UCSD-AML1 (cell line): ENCODE data around the gene CYBA.

ENCODE experiments used
- DNase-seq: peaks from one replicate; lab custom pipeline; 2025; ENCODE audit not compliant: unreplicated experiment; lab: John Stamatoyannopoulos, UW

Gene CYBA

GRCh38 chr16:88662843-88663606 is 12.2 kb upstream of the CYBA start, which contains the start of gene MVD:
TSS of gene MVD (minus strand) at chr16:88663091. CDS start at chr16:88663080, 11 bp downstream.
- DNase-seq: peak; percentile 98

GRCh38 chr16:88662222-88662842 is 11.5 kb upstream of the CYBA start:
- no peak for DNase-seq

GRCh38 chr16:88661468-88661867 is 10.6 kb upstream of the CYBA start:
- no peak for DNase-seq

- no peak for DNase-seq
These were observed 8.3 kb upstream of the CYBA start for GRCh38 chr16:88659160-88659559.

- no peak for DNase-seq
These were observed 7.9 kb upstream of the CYBA start for GRCh38 chr16:88658714-88659113.

- no peak for DNase-seq
These were observed 6.5 kb upstream of the CYBA start for GRCh38 chr16:88657371-88657770.

- DNase-seq: no peak
These were observed 5.6 kb upstream of the CYBA start for GRCh38 chr16:88656291-88656980.

GRCh38 chr16:88655733-88656281 is 5.0 kb upstream of the CYBA start:
- DNase-seq: no peak

- no peak for DNase-seq
These were observed 4.3 kb upstream of the CYBA start for GRCh38 chr16:88655053-88655732.

GRCh38 chr16:88654363-88655052 is 3.7 kb upstream of the CYBA start:
- DNase-seq: no peak

GRCh38 chr16:88653596-88654362 is 2.9 kb upstream of the CYBA start:
- DNase-seq: no peak

GRCh38 chr16:88653101-88653500 is 2.2 kb upstream of the CYBA start:
- DNase-seq: no peak

- no peak for DNase-seq
These were observed 1.9 kb upstream of the CYBA start for GRCh38 chr16:88652762-88653063.

- DNase-seq: no peak
These were observed 1.3 kb upstream of the CYBA start for GRCh38 chr16:88651989-88652761.

GRCh38 chr16:88651276-88651988 is 579 bp upstream of the CYBA start:
- peak; percentile 81 for DNase-seq

- peak; percentile 65 for DNase-seq
These were observed 717 bp downstream of the CYBA start for GRCh38 chr16:88649924-88650748.

- DNase-seq: no peak
These were observed 1.5 kb downstream of the CYBA start for GRCh38 chr16:88649195-88649923.
